PC-9 (cell line): Measurements from ENCODE around the gene KDM6A.

Experiments used
- EZH2 ChIP-seq: fragments of 200-600 bp; sonication (generic); IDR thresholded peaks from 2 replicates; pipeline ENCODE4 v1.8.0; 2017; ENCODE audit warnings: antibody characterized with exemption, low read depth
- TF ChIP-seq, protein P1 (sequence below): fragments of 200-600 bp; sonication (generic); conservative IDR thresholded peaks from 2 replicates; pipeline ENCODE4 v1.6.1; 2017; ENCODE audit warnings: mixed run types, antibody characterized with exemption, mild to moderate bottlenecking, moderate library complexity

DNA sequence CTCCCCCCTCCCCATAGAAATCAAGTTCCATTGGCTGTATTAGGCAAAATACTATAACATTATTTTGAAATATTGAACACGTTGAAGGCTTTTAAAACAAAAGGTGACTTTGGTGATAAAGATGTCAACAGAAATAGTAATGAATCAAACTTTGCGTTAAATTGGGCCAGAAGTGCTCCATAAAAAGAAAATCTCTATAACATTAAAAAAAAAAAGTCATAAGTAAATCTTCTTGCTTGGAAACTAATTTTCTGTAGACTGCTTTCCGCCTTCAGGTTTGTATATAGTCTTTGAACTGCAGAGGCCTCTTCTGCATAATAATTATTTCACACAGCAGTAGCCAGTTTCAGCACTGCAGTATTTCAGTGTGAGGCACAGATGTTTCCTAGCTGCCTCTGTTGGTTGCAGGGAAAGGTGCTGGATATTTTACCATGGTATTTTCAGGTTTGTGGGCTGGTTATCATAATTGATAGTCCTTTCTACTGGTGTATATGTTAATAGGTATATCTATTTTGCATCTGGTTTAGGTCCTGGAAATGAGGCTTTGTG is 158.9 kb downstream of the KDM6A start:
- TF ChIP-seq, protein P1, sequence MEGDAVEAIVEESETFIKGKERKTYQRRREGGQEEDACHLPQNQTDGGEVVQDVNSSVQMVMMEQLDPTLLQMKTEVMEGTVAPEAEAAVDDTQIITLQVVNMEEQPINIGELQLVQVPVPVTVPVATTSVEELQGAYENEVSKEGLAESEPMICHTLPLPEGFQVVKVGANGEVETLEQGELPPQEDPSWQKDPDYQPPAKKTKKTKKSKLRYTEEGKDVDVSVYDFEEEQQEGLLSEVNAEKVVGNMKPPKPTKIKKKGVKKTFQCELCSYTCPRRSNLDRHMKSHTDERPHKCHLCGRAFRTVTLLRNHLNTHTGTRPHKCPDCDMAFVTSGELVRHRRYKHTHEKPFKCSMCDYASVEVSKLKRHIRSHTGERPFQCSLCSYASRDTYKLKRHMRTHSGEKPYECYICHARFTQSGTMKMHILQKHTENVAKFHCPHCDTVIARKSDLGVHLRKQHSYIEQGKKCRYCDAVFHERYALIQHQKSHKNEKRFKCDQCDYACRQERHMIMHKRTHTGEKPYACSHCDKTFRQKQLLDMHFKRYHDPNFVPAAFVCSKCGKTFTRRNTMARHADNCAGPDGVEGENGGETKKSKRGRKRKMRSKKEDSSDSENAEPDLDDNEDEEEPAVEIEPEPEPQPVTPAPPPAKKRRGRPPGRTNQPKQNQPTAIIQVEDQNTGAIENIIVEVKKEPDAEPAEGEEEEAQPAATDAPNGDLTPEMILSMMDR, result no peak
- no peak for TF ChIP-seq EZH2
